ENCODE measurements around the gene TTC16. TPM values are rescaled to one million over a fixed set of nuclear protein-coding genes. Genes with fewer than 3 reads are reported as not detected.

Gene TTC16
- total and polyA plus RNA-seq, 4 donors = 0.02 to 0.08 TPM; not detected in 2

DNA sequence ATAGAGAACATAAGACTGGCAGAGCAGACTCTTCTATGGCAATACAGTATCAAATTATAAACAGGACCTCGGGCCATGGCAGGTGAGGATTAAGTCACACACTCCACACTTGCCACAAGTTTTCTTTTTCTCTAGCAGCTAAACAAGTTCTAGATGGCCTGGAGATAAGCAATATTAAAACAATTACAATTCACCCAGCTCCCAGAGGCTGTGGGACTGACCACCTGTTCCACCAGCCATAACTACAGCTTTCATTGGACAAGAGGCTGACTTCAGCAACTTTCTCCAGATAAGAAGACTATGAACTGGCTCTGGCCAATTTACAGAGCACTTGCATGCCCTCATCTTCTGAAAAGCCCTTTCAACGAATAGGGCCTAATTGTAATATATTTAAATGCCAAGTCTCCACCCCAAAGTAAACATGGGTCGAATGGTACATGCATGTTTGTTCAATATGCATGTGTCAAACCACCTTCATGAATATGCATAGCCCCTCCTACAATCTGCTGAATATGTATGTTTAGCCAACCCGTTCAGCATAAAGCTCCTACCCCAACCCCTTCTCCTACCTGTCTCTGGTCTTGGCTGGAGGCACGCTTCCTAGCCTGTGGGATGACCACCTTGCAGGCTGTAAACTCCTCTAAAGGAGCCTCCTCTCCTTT, 15.2 kb upstream of the TTC16 start:
- Histone ChIP-seq H3K36me3 (ENCODE audit: control insufficient read depth in 4 of 4, insufficient read depth in 3 of 4, low read depth in 1 of 4, low read length in 3 of 4) (no peaks in the 10 kb centered on the region), H3K4me3 (ENCODE audit: low read depth in 1 of 3, low read length in 3 of 3) (no peak overlapping the region), H3K27ac (ENCODE audit: low read depth in 1 of 2, low read length in 2 of 2) (no peak overlapping the region), H3K4me1 (ENCODE audit: control insufficient read depth in 4 of 4, insufficient read depth in 4 of 4, low read length in 3 of 4) (peaks cover 2 to 6% (median 3%) of the 10 kb centered on the region in 4 donors), H3K9me3 (ENCODE audit: control insufficient read depth in 4 of 4, low read length in 3 of 4) (no peaks in the 10 kb centered on the region), H3K9ac (ENCODE audit: low read depth in 1 of 2, low read length in 2 of 2) (no peak overlapping the region), H3K27me3 (ENCODE audit: control insufficient read depth in 4 of 4, insufficient read depth in 4 of 4, low read length in 3 of 4) (no peaks in the 10 kb centered on the region)
- WGBS = 78% methylated on average over 5 of the region's 5 CpGs
- no peak for DNase-seq (ENCODE audit: low spot score)
- TF ChIP-seq, protein P1, sequence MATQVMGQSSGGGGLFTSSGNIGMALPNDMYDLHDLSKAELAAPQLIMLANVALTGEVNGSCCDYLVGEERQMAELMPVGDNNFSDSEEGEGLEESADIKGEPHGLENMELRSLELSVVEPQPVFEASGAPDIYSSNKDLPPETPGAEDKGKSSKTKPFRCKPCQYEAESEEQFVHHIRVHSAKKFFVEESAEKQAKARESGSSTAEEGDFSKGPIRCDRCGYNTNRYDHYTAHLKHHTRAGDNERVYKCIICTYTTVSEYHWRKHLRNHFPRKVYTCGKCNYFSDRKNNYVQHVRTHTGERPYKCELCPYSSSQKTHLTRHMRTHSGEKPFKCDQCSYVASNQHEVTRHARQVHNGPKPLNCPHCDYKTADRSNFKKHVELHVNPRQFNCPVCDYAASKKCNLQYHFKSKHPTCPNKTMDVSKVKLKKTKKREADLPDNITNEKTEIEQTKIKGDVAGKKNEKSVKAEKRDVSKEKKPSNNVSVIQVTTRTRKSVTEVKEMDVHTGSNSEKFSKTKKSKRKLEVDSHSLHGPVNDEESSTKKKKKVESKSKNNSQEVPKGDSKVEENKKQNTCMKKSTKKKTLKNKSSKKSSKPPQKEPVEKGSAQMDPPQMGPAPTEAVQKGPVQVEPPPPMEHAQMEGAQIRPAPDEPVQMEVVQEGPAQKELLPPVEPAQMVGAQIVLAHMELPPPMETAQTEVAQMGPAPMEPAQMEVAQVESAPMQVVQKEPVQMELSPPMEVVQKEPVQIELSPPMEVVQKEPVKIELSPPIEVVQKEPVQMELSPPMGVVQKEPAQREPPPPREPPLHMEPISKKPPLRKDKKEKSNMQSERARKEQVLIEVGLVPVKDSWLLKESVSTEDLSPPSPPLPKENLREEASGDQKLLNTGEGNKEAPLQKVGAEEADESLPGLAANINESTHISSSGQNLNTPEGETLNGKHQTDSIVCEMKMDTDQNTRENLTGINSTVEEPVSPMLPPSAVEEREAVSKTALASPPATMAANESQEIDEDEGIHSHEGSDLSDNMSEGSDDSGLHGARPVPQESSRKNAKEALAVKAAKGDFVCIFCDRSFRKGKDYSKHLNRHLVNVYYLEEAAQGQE (IDR thresholded peaks at IDR 0.05) = no peak
- TF ChIP-seq, protein P2, sequence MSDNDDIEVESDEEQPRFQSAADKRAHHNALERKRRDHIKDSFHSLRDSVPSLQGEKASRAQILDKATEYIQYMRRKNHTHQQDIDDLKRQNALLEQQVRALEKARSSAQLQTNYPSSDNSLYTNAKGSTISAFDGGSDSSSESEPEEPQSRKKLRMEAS (IDR thresholded peaks at IDR 0.05) = no peak
- TF ChIP-seq HNF4G (IDR thresholded peaks at IDR 0.05) = no peak
- no peak for TF ChIP-seq FOXA1 (IDR thresholded peaks at IDR 0.05)
- TF ChIP-seq, protein P3, sequence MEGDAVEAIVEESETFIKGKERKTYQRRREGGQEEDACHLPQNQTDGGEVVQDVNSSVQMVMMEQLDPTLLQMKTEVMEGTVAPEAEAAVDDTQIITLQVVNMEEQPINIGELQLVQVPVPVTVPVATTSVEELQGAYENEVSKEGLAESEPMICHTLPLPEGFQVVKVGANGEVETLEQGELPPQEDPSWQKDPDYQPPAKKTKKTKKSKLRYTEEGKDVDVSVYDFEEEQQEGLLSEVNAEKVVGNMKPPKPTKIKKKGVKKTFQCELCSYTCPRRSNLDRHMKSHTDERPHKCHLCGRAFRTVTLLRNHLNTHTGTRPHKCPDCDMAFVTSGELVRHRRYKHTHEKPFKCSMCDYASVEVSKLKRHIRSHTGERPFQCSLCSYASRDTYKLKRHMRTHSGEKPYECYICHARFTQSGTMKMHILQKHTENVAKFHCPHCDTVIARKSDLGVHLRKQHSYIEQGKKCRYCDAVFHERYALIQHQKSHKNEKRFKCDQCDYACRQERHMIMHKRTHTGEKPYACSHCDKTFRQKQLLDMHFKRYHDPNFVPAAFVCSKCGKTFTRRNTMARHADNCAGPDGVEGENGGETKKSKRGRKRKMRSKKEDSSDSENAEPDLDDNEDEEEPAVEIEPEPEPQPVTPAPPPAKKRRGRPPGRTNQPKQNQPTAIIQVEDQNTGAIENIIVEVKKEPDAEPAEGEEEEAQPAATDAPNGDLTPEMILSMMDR (IDR thresholded peaks at IDR 0.05; ENCODE audit: low read depth, low read length, missing input control) = no peak
- no peak for TF ChIP-seq NR2F2 (IDR thresholded peaks at IDR 0.05)
- TF ChIP-seq, protein P4, sequence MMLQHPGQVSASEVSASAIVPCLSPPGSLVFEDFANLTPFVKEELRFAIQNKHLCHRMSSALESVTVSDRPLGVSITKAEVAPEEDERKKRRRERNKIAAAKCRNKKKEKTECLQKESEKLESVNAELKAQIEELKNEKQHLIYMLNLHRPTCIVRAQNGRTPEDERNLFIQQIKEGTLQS (IDR thresholded peaks at IDR 0.05) = no peak
- TF ChIP-seq JUND (IDR thresholded peaks at IDR 0.05) = no peak
- no peak for TF ChIP-seq GABPA (IDR thresholded peaks at IDR 0.05 in 1 of 2, conservative IDR thresholded peaks at IDR 0.05 in 1 of 2)
- TF ChIP-seq RAD21 (IDR thresholded peaks at IDR 0.05) = no peak

DNA sequence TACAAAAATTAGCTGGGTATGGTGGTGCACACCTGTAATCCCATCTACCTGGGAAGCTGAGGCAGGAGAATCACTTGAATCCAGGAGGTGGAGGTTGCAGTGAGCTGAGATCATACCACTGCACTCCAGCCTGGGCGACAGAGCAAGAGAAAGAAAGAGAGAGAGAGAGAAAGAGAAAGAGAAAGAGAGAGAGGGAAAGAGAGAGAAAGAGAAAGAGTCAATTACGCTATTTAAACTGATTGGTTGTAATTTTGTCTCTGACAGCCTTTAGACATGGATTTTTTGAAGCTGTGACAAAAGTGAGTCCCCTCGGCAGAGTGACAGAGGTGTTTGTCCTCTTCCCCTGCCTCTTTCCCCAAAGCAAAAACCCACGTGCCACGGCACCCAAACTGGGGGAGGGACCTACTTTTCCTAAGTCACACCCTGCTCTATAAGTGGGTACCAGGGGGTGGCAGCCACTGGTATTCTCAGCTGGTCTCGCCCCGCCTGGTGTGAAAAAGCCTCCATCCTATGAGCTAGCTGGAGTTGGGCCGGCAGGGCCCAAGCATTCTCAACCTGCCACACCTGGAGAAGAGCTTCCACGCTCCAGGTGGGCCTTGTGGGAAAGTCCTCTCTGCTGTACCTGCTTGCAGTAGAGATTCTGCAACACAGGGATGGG, 12.5 kb upstream of the TTC16 start:
- H3K9ac ChIP-seq (ENCODE audit: low read depth in 1 of 2, low read length in 2 of 2) = no peak overlapping the region
- H3K27me3 ChIP-seq (ENCODE audit: control insufficient read depth in 4 of 4, insufficient read depth in 4 of 4, low read length in 3 of 4) = no peaks in the 10 kb centered on the region
- 81% methylated on average over 9 of the region's 9 CpGs for WGBS
- no peak overlapping the region for H3K4me3 ChIP-seq (ENCODE audit: low read depth in 1 of 3, low read length in 3 of 3)
- H3K27ac ChIP-seq (ENCODE audit: low read depth in 1 of 2, low read length in 2 of 2) = no peak overlapping the region
- H3K36me3 ChIP-seq (ENCODE audit: control insufficient read depth in 4 of 4, insufficient read depth in 3 of 4, low read depth in 1 of 4, low read length in 3 of 4) = no peaks in the 10 kb centered on the region
- no peak for DNase-seq (ENCODE audit: low spot score)
- no peaks in the 10 kb centered on the region for H3K9me3 ChIP-seq (ENCODE audit: control insufficient read depth in 4 of 4, low read length in 3 of 4)
- peaks cover 2 to 6% (median 3%) of the 10 kb centered on the region in 4 donors for H3K4me1 ChIP-seq (ENCODE audit: control insufficient read depth in 4 of 4, insufficient read depth in 4 of 4, low read length in 3 of 4)
- TF ChIP-seq RAD21 (IDR thresholded peaks at IDR 0.05) (no peak), FOXA2 (IDR thresholded peaks at IDR 0.05) (no peak), FOXA1 (IDR thresholded peaks at IDR 0.05) (no peak), NR2F2 (IDR thresholded peaks at IDR 0.05) (no peak), HNF4A (conservative IDR thresholded peaks at IDR 0.05) (no peak), TAF1 (conservative IDR thresholded peaks at IDR 0.05) (no peak), YY1 (IDR thresholded peaks at IDR 0.05) (no peak), RXRA (IDR thresholded peaks at IDR 0.05) (no peak), EGR1 (IDR thresholded peaks at IDR 0.05; ENCODE audit: low read depth in 2 of 2) (no peak), JUND (IDR thresholded peaks at IDR 0.05) (no peak), SP1 (IDR thresholded peaks at IDR 0.05) (no peak), HNF4G (IDR thresholded peaks at IDR 0.05) (no peak), GABPA (IDR thresholded peaks at IDR 0.05 in 1 of 2, conservative IDR thresholded peaks at IDR 0.05 in 1 of 2) (no peak)
- TF ChIP-seq, protein P3 (IDR thresholded peaks at IDR 0.05; ENCODE audit: low read depth, low read length, missing input control) = no peak
- TF ChIP-seq, protein P5, sequence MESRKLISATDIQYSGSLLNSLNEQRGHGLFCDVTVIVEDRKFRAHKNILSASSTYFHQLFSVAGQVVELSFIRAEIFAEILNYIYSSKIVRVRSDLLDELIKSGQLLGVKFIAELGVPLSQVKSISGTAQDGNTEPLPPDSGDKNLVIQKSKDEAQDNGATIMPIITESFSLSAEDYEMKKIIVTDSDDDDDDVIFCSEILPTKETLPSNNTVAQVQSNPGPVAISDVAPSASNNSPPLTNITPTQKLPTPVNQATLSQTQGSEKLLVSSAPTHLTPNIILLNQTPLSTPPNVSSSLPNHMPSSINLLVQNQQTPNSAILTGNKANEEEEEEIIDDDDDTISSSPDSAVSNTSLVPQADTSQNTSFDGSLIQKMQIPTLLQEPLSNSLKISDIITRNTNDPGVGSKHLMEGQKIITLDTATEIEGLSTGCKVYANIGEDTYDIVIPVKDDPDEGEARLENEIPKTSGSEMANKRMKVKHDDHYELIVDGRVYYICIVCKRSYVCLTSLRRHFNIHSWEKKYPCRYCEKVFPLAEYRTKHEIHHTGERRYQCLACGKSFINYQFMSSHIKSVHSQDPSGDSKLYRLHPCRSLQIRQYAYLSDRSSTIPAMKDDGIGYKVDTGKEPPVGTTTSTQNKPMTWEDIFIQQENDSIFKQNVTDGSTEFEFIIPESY (IDR thresholded peaks at IDR 0.05) = no peak
- TF ChIP-seq, protein P2 (IDR thresholded peaks at IDR 0.05) = no peak
- TF ChIP-seq, protein P4 (IDR thresholded peaks at IDR 0.05) = no peak
